PC-3 (cell line): ENCODE results near the gene RALGDS.

Source experiments
- EZH2 ChIP-seq: fragments of 300-600 bp; sonication (generic); IDR thresholded peaks from one replicate; pipeline ENCODE4 v1.6.1; 2017; ENCODE audit warnings: antibody characterized with exemption, mild to moderate bottlenecking, low read length; ENCODE audit not compliant: unreplicated experiment
- EZH2phosphoT487 ChIP-seq: fragments of 300-600 bp; sonication (generic); IDR thresholded peaks from 2 replicates; pipeline ENCODE4 v1.6.1; 2018; ENCODE audit warnings: mild to moderate bottlenecking, antibody characterized with exemption, low read length, borderline replicate concordance
- TF ChIP-seq, protein P1 (sequence below): fragments of 300-600 bp; sonication (generic); conservative IDR thresholded peaks from 2 replicates; pipeline ENCODE4 v1.5.1; 2017; ENCODE audit warnings: antibody characterized with exemption, low read depth, mild to moderate bottlenecking, low read length

DNA sequence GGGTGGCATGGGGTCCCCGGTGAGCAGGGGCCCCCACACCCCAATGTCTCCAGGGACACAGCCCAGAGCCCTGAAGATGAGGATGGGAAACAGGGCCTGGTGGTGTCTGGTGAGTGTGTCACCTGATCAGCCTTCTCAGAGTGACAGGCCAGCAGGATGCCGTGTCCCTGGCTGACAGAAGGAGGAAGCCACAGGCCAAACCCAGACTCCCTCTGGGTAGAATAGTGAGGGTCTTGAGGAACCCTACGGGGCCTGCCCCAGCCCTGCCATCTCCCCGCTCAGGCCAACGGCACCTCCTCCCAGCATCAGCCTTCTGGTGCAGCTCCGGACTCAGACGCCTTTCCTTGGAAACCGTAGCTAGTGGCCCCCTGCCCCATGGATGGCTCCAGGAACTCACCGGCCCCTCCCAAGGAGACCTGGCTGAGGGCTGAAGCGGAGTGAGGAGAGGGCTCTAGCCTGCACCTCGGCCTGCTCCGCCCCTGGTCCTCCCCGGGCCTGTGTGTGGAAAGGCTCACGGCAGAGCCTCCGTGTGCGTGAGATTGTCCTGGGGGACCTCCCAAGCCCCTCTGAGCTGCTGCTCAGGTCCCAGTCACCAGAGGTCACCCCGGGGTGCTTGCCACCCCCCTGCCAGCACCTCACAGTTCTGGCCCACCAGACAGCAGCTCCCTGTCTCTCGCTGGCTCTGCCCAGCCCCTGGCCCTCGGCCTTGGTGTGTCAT lies 6.0 kb downstream of the RALGDS start:
- TF ChIP-seq, protein P1, sequence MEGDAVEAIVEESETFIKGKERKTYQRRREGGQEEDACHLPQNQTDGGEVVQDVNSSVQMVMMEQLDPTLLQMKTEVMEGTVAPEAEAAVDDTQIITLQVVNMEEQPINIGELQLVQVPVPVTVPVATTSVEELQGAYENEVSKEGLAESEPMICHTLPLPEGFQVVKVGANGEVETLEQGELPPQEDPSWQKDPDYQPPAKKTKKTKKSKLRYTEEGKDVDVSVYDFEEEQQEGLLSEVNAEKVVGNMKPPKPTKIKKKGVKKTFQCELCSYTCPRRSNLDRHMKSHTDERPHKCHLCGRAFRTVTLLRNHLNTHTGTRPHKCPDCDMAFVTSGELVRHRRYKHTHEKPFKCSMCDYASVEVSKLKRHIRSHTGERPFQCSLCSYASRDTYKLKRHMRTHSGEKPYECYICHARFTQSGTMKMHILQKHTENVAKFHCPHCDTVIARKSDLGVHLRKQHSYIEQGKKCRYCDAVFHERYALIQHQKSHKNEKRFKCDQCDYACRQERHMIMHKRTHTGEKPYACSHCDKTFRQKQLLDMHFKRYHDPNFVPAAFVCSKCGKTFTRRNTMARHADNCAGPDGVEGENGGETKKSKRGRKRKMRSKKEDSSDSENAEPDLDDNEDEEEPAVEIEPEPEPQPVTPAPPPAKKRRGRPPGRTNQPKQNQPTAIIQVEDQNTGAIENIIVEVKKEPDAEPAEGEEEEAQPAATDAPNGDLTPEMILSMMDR: no peak
- TF ChIP-seq EZH2phosphoT487 (no peak), EZH2 (no peak)
